Right ventricle myocardium superior (tissue), 1 donor: Measurements from ENCODE around the gene MRPS12. TPM values are rescaled to one million over a fixed set of nuclear protein-coding genes. Genes with fewer than 3 reads are reported as not detected.
"Not testable (repeated sequence)": the region's sequence is repeated elsewhere in the genome, so short reads cannot be mapped to it uniquely, and the experiment has no call there.

Experiments
- ATAC-seq: fragments of 200-7000 bp; cut with Tn5 transposase; one replicate; pipeline ENCODE4 v1.9.1; 2020; ENCODE audit warnings: mild to moderate bottlenecking; ENCODE audit not compliant: poor library complexity
- DNase-seq: peaks from one replicate; pipeline ENCODE4 v3.0.0-alpha.2; 2020
- intact Hi-C: fragments of 100-400 bp; cut with DNase I; formaldehyde crosslinking; loops from one replicate; pipeline ENCODE4 v1.11.2; 2022
- long read RNA-seq: library from polyadenylated mRNA; unstranded; transcript quantifications from one replicate; pipeline ENCODE4 v2.0.0, GENCODE V29; 2021
- total RNA-seq: library from RNA; stranded (reverse); fragmentation: NEBNext Ultra II Directional; extraction: Animal tissue kit (Norgen Biotek cat#: 25700); gene quantifications from one replicate; pipeline ENCODE4 v1.2.1, GENCODE V29; 2021
- donor health status: DM: no; HTN: yes; CAD: no; lungs with severe emphysema.

The MRPS12 gene
- total RNA-seq, result 74.3 TPM
- long read RNA-seq, transcript MRPS12-203 (2 exons, 1,220 nt), result minor isoform, 8 of 75 reads
- long read RNA-seq, transcript MRPS12-202 (3 exons, 929 nt), result major isoform, 34 of 75 reads
- long read RNA-seq, transcript MRPS12-201 (3 exons, 1,207 nt), result minor isoform, 32 of 75 reads
- long read RNA-seq, partial matches to known transcripts, result 1 of 75 reads
- long read RNA-seq, other reads (novel, unspliced or antisense), result 0 of 75 reads

GRCh38 chr19:38930776-38931520, at the start of gene MRPS12:
MRPS12 (plus strand) TSS chr19:38930944; CDS start chr19:38931295, 351 bp downstream.
- intact Hi-C loops, result loop anchor here (10.0 kb wide), 1 partner anchor 316 kb away; the partner anchor contains the start of genes EIF3K and MAP4K1
- DNase-seq, result peak; percentile 99
- peak; percentile 97 for ATAC-seq

- DNase-seq (no peak), ATAC-seq (no peak)
- intact Hi-C loops, result no loop called here
Observed at GRCh38 chr19:38883286-38883685, 47.5 kb upstream of the MRPS12 start.

- ATAC-seq, intact Hi-C loops, DNase-seq: not testable (repeated sequence)
Observed at GRCh38 chr19:38884691-38885090, 46.1 kb upstream of the MRPS12 start.

DNA sequence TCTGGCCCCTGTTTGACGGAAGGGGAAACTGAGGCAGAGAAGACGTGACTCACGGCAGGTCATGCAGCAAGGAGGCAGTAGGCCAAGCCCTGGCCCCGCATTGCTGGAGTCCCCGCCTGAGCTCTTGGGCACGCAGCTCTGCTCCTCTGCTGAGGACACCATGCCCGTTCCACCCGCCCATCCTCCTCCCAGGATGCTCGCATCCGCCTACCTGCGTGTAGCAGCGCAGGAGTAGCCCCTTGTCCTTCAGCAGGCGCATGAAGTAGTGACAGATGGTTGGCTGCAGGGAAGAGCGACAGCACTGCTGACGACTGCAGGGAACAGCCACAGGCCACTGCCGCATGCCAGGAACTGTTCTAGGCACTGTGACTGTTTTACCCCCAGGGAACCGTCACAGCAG, 41.9 kb upstream of the MRPS12 start:
- intact Hi-C loops, result no loop called here
- no peak for DNase-seq
- no peak for ATAC-seq

- DNase-seq (no peak), ATAC-seq (no peak)
- intact Hi-C loops, result no loop called here
Observed at GRCh38 chr19:38889803-38890202, 40.9 kb upstream of the MRPS12 start.

GRCh38 chr19:38890686-38891085, 40.1 kb upstream of the MRPS12 start:
- intact Hi-C loops, result no loop called here
- DNase-seq (no peak), ATAC-seq (peak; percentile 80)

GRCh38 chr19:38891771-38892170, 39.0 kb upstream of the MRPS12 start:
- no peak for DNase-seq
- intact Hi-C loops, result no loop called here
- ATAC-seq, result no peak

GRCh38 chr19:38892841-38893240, 37.9 kb upstream of the MRPS12 start:
- intact Hi-C loops, result no loop called here
- no peak for ATAC-seq
- no peak for DNase-seq

- no peak for DNase-seq
- no peak for ATAC-seq
- intact Hi-C loops, result no loop called here
Observed at GRCh38 chr19:38893341-38893771, 37.4 kb upstream of the MRPS12 start.

- intact Hi-C loops, result no loop called here
- no peak for ATAC-seq
- no peak for DNase-seq
Observed at GRCh38 chr19:38894968-38895367, 35.8 kb upstream of the MRPS12 start.

- intact Hi-C loops, result no loop called here
- no peak for ATAC-seq
- DNase-seq, result peak; percentile 50
Observed at GRCh38 chr19:38898788-38899446, 31.8 kb upstream of the MRPS12 start.

DNA sequence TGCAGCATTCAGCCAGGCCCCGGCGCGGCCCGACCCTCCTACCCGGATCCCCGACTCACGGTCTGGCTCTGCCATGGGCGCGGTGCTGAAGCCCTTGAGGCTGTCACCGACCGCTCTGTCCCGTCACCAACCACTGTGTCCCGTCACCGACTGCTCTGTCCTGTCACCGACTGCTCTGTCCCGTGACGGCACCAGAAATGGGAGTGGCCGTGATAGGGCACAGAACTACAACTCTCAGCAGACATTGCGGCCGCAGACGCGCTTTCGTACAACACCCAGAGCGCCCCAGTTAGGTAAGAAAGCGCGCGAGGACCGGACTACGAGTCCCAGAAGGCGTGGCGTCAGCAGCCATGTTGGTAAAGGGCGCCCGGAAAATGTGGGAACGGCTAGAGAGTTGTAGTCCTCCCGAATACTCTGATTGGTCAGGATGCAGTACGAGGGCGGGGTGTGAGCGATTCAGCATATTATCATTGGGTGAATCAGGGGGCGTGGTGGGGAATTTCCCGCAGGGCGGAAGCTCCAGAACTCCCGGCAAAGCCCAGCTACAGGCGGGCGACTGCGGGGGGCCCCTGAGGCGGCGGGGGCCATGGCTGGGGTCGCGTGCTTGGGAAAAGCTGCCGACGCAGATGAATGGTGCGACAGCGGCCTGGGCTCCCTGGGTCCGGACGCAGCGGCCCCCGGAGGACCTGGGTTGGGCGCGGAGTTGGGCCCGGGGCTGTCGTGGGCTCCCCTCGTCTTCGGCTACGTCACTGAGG, 31.1 kb upstream of the MRPS12 start, which contains the start of the genes NFKBIB and SIRT2:
Gene NFKBIB (plus strand): TSS at position 523 of the 755 bp plus-strand sequence. CDS start 64 bp downstream, at position 587.
Gene SIRT2 (minus strand): TSS at position 172 of the 755 bp plus-strand sequence. CDS start 97 bp downstream, at position 75.
- ATAC-seq (peak; percentile 98), DNase-seq (peak; percentile 100)
- intact Hi-C loops, result no loop called here

- DNase-seq (no peak), ATAC-seq (no peak)
- intact Hi-C loops, result no loop called here
Observed at GRCh38 chr19:38900202-38900629, 30.5 kb upstream of the MRPS12 start.

GRCh38 chr19:38900743-38901190, 30.0 kb upstream of the MRPS12 start:
- intact Hi-C loops, result no loop called here
- ATAC-seq, result no peak
- no peak for DNase-seq

- ATAC-seq, result no peak
- DNase-seq, result no peak
- intact Hi-C loops, result no loop called here
Observed at GRCh38 chr19:38901683-38902082, 29.1 kb upstream of the MRPS12 start.

DNA sequence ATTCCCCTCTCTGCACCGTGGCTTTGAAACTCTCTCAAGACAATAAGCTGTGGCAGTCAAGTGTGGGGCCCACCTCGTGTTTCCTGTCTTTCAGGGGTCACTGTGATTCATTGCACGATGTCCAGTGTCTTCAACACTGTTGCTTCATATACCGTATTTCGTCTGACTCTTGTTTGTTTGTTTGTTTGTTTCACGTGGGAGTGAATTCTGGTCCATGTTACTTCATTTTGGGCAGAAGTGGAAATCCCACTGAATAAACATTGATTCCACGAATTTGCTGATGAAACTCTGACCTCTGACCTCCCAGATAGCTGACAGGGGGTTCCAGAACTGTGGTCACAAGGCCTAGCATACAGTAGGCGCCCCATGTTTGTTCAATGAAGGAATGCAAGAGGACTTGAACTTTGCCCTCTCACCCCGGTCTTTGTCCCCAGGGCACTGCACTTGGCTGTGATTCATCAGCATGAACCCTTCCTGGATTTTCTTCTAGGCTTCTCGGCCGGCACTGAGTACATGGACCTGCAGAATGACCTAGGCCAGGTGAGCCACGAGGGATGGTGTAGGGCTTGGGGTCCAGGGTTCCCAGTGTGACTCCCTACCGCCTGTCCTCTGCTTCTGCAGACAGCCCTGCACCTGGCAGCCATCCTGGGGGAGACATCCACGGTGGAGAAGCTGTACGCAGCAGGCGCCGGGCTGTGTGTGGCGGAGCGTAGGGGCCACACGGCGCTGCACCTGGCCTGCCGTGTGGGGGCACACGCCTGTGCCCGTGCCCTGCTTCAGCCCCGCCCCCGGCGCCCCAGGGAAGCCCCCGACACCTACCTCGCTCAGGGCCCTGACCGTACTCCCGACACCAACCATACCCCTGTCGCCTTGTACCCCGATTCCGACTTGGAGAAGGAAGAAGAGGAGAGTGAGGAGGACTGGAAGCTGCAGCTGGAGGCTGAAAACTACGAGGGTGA, 25.9 kb upstream of the MRPS12 start:
- intact Hi-C loops, result no loop called here
- ATAC-seq, result no peak
- no peak for DNase-seq

DNA sequence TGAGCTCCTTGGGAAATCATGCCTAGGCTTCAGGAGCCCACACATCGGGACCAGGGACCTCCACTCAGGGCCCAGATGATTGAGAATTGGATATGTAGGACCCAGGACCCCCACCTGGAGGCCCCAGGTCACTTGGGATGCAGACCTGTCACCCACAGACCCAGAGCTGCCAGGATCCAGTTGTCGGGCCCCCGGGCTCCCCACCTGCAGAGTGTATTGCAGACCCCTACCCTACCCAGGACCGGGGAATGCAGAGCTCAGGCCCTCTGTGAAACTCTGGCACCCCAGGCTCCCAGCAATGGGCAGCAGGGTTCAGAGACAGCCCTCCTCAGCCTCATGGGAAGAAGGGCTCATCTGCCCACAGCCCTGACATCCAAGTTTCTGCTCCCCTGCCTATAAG, 25.1 kb upstream of the MRPS12 start:
- intact Hi-C loops, result no loop called here
- ATAC-seq (no peak), DNase-seq (no peak)

GRCh38 chr19:38907227-38907626, 23.5 kb upstream of the MRPS12 start:
- ATAC-seq, result no peak
- intact Hi-C loops, result no loop called here
- no peak for DNase-seq
